ENCODE results near the gene DVL2. TPM values are rescaled to one million over a fixed set of nuclear protein-coding genes. Genes with fewer than 3 reads are reported as not detected.

Gene DVL2
- total RNA-seq, 1 experiment from 2014 or later = 41.3 TPM

DNA sequence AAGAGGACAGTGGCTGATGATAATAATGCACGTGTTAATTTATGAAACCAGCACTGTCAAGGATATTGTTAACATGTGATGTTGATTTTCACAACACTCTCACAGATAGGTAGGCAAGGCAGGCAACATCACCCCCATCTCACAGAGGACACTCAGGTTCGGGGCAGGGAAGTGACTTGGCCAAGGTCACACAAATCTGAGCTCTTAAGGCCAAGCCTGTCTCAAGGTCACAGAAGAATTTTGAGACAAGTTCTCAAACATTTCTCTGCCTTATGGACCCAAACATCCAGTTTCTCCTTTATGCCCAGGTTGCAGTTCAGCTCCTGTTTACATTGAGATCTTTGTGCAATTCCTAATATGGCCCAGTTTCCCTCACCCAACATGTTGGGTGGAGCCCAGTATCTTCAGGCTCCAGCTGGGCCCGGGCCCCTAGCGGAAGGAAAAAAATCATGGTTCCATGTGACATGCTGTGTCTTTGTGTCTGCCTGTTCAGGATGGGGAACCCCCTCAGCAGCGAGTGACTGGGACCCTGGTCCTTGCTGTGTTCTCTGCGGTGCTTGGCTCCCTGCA is 48.5 kb upstream of the DVL2 start:
- TF ChIP-seq, protein P1, sequence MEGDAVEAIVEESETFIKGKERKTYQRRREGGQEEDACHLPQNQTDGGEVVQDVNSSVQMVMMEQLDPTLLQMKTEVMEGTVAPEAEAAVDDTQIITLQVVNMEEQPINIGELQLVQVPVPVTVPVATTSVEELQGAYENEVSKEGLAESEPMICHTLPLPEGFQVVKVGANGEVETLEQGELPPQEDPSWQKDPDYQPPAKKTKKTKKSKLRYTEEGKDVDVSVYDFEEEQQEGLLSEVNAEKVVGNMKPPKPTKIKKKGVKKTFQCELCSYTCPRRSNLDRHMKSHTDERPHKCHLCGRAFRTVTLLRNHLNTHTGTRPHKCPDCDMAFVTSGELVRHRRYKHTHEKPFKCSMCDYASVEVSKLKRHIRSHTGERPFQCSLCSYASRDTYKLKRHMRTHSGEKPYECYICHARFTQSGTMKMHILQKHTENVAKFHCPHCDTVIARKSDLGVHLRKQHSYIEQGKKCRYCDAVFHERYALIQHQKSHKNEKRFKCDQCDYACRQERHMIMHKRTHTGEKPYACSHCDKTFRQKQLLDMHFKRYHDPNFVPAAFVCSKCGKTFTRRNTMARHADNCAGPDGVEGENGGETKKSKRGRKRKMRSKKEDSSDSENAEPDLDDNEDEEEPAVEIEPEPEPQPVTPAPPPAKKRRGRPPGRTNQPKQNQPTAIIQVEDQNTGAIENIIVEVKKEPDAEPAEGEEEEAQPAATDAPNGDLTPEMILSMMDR (IDR thresholded peaks at IDR 0.05; ENCODE audit: insufficient read depth in 1 of 2, low read depth in 1 of 2, low read length in 1 of 2, severe bottlenecking in 1 of 2, unreplicated experiment in 1 of 2) = no peak
- Histone ChIP-seq H3K27me3 (replicated peaks; ENCODE audit: control insufficient read depth, insufficient read depth, low read length) (no peaks in the 10 kb centered on the region), H3K36me3 (ENCODE audit: control insufficient read depth, insufficient read depth, low read length) (no peaks in the 10 kb centered on the region), H3K4me1 (peaks cover 3% of the 10 kb centered on the region; the same call in 1 of the 2 replicates), H3K9me3 (no peaks in the 10 kb centered on the region), H3K4me3 (ENCODE audit: low read depth, low read length) (no peak overlapping the region)
- BruUV-seq (replicated peaks) = no TSS peak
- DNase-seq = no peak
- no peak overlapping the region for H3K27ac Mint-ChIP-seq (ENCODE audit: unreplicated experiment)
- H3K9me3 Mint-ChIP-seq (ENCODE audit: unreplicated experiment) = no peaks in the 10 kb centered on the region
- CTCF ChIA-PET = interaction anchor here (1.1 kb wide), 1 partner anchor 14 kb away, joined by 3 read pairs; no protein-coding TSS in a partner anchor
- no peak overlapping the region for H3K4me3 Mint-ChIP-seq (ENCODE audit: unreplicated experiment)
- intact Hi-C loops (cut with micrococcal nuclease; ENCODE audit: unreplicated experiment) = no loop called here
- POLR2A ChIA-PET = interaction anchor here (0.6 kb wide), 1 partner anchor 31 kb away, joined by 3 read pairs; no protein-coding TSS in a partner anchor
- peaks cover 8% of the 10 kb centered on the region for H3K4me1 Mint-ChIP-seq (ENCODE audit: low read depth, unreplicated experiment)
- peaks cover 5% of the 10 kb centered on the region for H3K36me3 Mint-ChIP-seq (ENCODE audit: insufficient read depth, unreplicated experiment)
- no peaks in the 10 kb centered on the region for H3K27me3 Mint-ChIP-seq (ENCODE audit: insufficient read depth, unreplicated experiment)

- POLR2A ChIA-PET = interaction anchor here (1.5 kb wide), 1 partner anchor 122 kb away, joined by 3 read pairs; the partner anchor contains the start of gene TMEM256
- DNase-seq = no peak
- H3K4me3 Mint-ChIP-seq (ENCODE audit: unreplicated experiment) = peak overlapping the region; percentile 85
Observed at GRCh38 chr17:7281953-7282751, 47.8 kb upstream of the DVL2 start.

More at GRCh38 chr17:7281953-7282751, 47.8 kb upstream of the DVL2 start:
- Histone ChIP-seq H3K4me3 (ENCODE audit: low read depth, low read length) (peak overlapping the region; percentile 54), H3K4me1 (peaks cover 3% of the 10 kb centered on the region; the same call in 1 of the 2 replicates), H3K27me3 (replicated peaks; ENCODE audit: control insufficient read depth, insufficient read depth, low read length) (no peaks in the 10 kb centered on the region), H3K9me3 (no peaks in the 10 kb centered on the region), H3K36me3 (ENCODE audit: control insufficient read depth, insufficient read depth, low read length) (no peaks in the 10 kb centered on the region)
- Mint-ChIP-seq H3K9me3 (ENCODE audit: unreplicated experiment) (no peaks in the 10 kb centered on the region), H3K27ac (ENCODE audit: unreplicated experiment) (peak overlapping the region; percentile 85), H3K4me1 (ENCODE audit: low read depth, unreplicated experiment) (peaks cover 8% of the 10 kb centered on the region), H3K27me3 (ENCODE audit: insufficient read depth, unreplicated experiment) (no peaks in the 10 kb centered on the region), H3K36me3 (ENCODE audit: insufficient read depth, unreplicated experiment) (peaks cover 5% of the 10 kb centered on the region)
- TSS peak; percentile 35 for BruUV-seq (replicated peaks)
- CTCF ChIA-PET = interaction anchor here (0.8 to 1.4 kb wide), 2 partner anchors 12 to 21 kb away, joined by 4 to 6 read pairs; no protein-coding TSS in a partner anchor
- intact Hi-C loops (cut with micrococcal nuclease; ENCODE audit: unreplicated experiment) = loop anchor here (1.0 kb wide), 1 partner anchor 12 kb away; the partner anchor contains the start of gene YBX2
- TF ChIP-seq, protein P1 (IDR thresholded peaks at IDR 0.05; ENCODE audit: insufficient read depth in 1 of 2, low read depth in 1 of 2, low read length in 1 of 2, severe bottlenecking in 1 of 2, unreplicated experiment in 1 of 2) = no peak

Measured in Caco-2 (cell line).